ENCODE measurements around the gene MT1M.

The MT1M gene

GRCh38 chr16:56653218-56653617 is 20.8 kb downstream of the MT1M start:
- H3K27me3 ChIP-seq (ENCODE audit: insufficient read depth, poor library complexity, severe bottlenecking), result peaks cover 38% of the 10 kb centered on the region
- H3K27ac ChIP-seq (replicated peaks), result no peak overlapping the region
- TF ChIP-seq GABPA (IDR thresholded peaks at IDR 0.05; ENCODE audit: low read depth), result no peak
- no peak for TF ChIP-seq SPI1 (IDR thresholded peaks at IDR 0.05; ENCODE audit: borderline replicate concordance, low read depth)
- TF ChIP-seq POLR2AphosphoS5 (IDR thresholded peaks at IDR 0.05; ENCODE audit: low read depth), result no peak
- no peak for TF ChIP-seq CTCF (IDR thresholded peaks at IDR 0.05; ENCODE audit: insufficient read depth, low read length)
- no peak for TF ChIP-seq REST (IDR thresholded peaks at IDR 0.05; ENCODE audit: insufficient replicate concordance, low read depth)
- DNase-seq (ENCODE audit: low read depth in 1 of 2, low spot score in 1 of 2), result no peak
- H3K4me3 ChIP-seq (replicated peaks; ENCODE audit: insufficient read depth, low read length), result no peak overlapping the region

- H3K27ac ChIP-seq (replicated peaks), result no peak within 1 kb of the TSS
- H3K27me3 ChIP-seq (ENCODE audit: insufficient read depth, poor library complexity, severe bottlenecking), result peaks cover 37% of the 10 kb centered on the region
- H3K4me3 ChIP-seq (replicated peaks; ENCODE audit: insufficient read depth, low read length), result peak within 1 kb of the TSS; percentile 74
- TF ChIP-seq POLR2AphosphoS5 (IDR thresholded peaks at IDR 0.05; ENCODE audit: low read depth) (no peak), CTCF (IDR thresholded peaks at IDR 0.05; ENCODE audit: insufficient read depth, low read length) (no peak), GABPA (IDR thresholded peaks at IDR 0.05; ENCODE audit: low read depth) (no peak), SPI1 (IDR thresholded peaks at IDR 0.05; ENCODE audit: borderline replicate concordance, low read depth) (no peak), REST (IDR thresholded peaks at IDR 0.05; ENCODE audit: insufficient replicate concordance, low read depth) (no peak)
- peak; percentile 59 to 82 for DNase-seq (ENCODE audit: low read depth in 1 of 2, low spot score in 1 of 2)
Observed at GRCh38 chr16:56657555-56658326, 25.3 kb downstream of the MT1M start, which contains the start of gene MT1F. MT1F (plus strand) TSS chr16:56657959; CDS start chr16:56658059, 100 bp downstream.

GRCh38 chr16:56658327-56658875 is 25.9 kb downstream of the MT1M start:
- no peak for DNase-seq (ENCODE audit: low read depth in 1 of 2, low spot score in 1 of 2)
- Histone ChIP-seq H3K27ac (replicated peaks) (no peak overlapping the region), H3K27me3 (ENCODE audit: insufficient read depth, poor library complexity, severe bottlenecking) (peaks cover 35% of the 10 kb centered on the region), H3K4me3 (replicated peaks; ENCODE audit: insufficient read depth, low read length) (peak overlapping the region; percentile 74)
- TF ChIP-seq GABPA (IDR thresholded peaks at IDR 0.05; ENCODE audit: low read depth) (no peak), SPI1 (IDR thresholded peaks at IDR 0.05; ENCODE audit: borderline replicate concordance, low read depth) (no peak), POLR2AphosphoS5 (IDR thresholded peaks at IDR 0.05; ENCODE audit: low read depth) (no peak), CTCF (IDR thresholded peaks at IDR 0.05; ENCODE audit: insufficient read depth, low read length) (no peak), REST (IDR thresholded peaks at IDR 0.05; ENCODE audit: insufficient replicate concordance, low read depth) (no peak)

Measured in HL-60 (cell line).